ENCODE measurements around the gene OPA3.

Gene OPA3

GRCh38 chr19:45506989-45507871, 77.4 kb downstream of the OPA3 start, which contains the start of gene VASP:
VASP (plus strand) TSS chr19:45507479; CDS start chr19:45507772, 293 bp downstream.
- H3K27ac ChIP-seq (replicated peaks): peak within 1 kb of the TSS; percentile 88
- peak within 1 kb of the TSS; percentile 96 for H3K4me3 ChIP-seq (replicated peaks; ENCODE audit: insufficient read depth, low read length)
- peak; percentile 88 to 97 for DNase-seq (ENCODE audit: low read depth in 1 of 2, low spot score in 1 of 2)
- TF ChIP-seq CTCF (IDR thresholded peaks at IDR 0.05; ENCODE audit: insufficient read depth, low read length): no peak
- no peak for TF ChIP-seq GABPA (IDR thresholded peaks at IDR 0.05; ENCODE audit: low read depth)
- no peak for TF ChIP-seq SPI1 (IDR thresholded peaks at IDR 0.05; ENCODE audit: borderline replicate concordance, low read depth)
- peak; percentile 97 for TF ChIP-seq POLR2AphosphoS5 (IDR thresholded peaks at IDR 0.05; ENCODE audit: low read depth)
- TF ChIP-seq REST (IDR thresholded peaks at IDR 0.05; ENCODE audit: insufficient replicate concordance, low read depth): peak; percentile 66
- H3K27me3 ChIP-seq (ENCODE audit: insufficient read depth, poor library complexity, severe bottlenecking): no peaks in the 10 kb centered on the region

- TF ChIP-seq CTCF (IDR thresholded peaks at IDR 0.05; ENCODE audit: insufficient read depth, low read length) (peak; percentile 34), GABPA (IDR thresholded peaks at IDR 0.05; ENCODE audit: low read depth) (no peak), SPI1 (IDR thresholded peaks at IDR 0.05; ENCODE audit: borderline replicate concordance, low read depth) (peak; percentile 59; the same call in 1 of the 2 replicates), REST (IDR thresholded peaks at IDR 0.05; ENCODE audit: insufficient replicate concordance, low read depth) (no peak), POLR2AphosphoS5 (IDR thresholded peaks at IDR 0.05; ENCODE audit: low read depth) (no peak)
- DNase-seq (ENCODE audit: low read depth in 1 of 2, low spot score in 1 of 2): peak; percentile 87 to 95
- peak overlapping the region; percentile 88 for H3K27ac ChIP-seq (replicated peaks)
- H3K27me3 ChIP-seq (ENCODE audit: insufficient read depth, poor library complexity, severe bottlenecking): no peaks in the 10 kb centered on the region
- H3K4me3 ChIP-seq (replicated peaks; ENCODE audit: insufficient read depth, low read length): peak overlapping the region; percentile 96
These were observed 78.2 kb downstream of the OPA3 start for GRCh38 chr19:45506246-45506988.

- Histone ChIP-seq H3K27ac (replicated peaks) (no peak overlapping the region; the same call in 1 of the 2 replicates), H3K4me3 (replicated peaks; ENCODE audit: insufficient read depth, low read length) (peak overlapping the region; percentile 96), H3K27me3 (ENCODE audit: insufficient read depth, poor library complexity, severe bottlenecking) (no peaks in the 10 kb centered on the region)
- no peak for DNase-seq (ENCODE audit: low read depth in 1 of 2, low spot score in 1 of 2)
- TF ChIP-seq SPI1 (IDR thresholded peaks at IDR 0.05; ENCODE audit: borderline replicate concordance, low read depth): no peak
- no peak for TF ChIP-seq REST (IDR thresholded peaks at IDR 0.05; ENCODE audit: insufficient replicate concordance, low read depth)
- TF ChIP-seq CTCF (IDR thresholded peaks at IDR 0.05; ENCODE audit: insufficient read depth, low read length): no peak
- no peak for TF ChIP-seq POLR2AphosphoS5 (IDR thresholded peaks at IDR 0.05; ENCODE audit: low read depth)
- no peak for TF ChIP-seq GABPA (IDR thresholded peaks at IDR 0.05; ENCODE audit: low read depth)
These were observed 78.7 kb downstream of the OPA3 start for GRCh38 chr19:45505996-45506245.

Data from HL-60 (cell line).